DND-41 (cell line): ENCODE measurements around the gene CKAP4.

Experiments used
- ATAC-seq: fragments of 200-7000 bp; cut with Tn5 transposase; 3 replicates; pipeline ENCODE4 v1.9.1; 2021; ENCODE audit warnings: low read depth; ENCODE audit not compliant: insufficient read depth
- DNase-seq: peaks from one replicate; pipeline ENCODE4 v3.0.0-alpha.2; 2020
- H2AFZ ChIP-seq: 2 replicates; pipeline ENCODE4 v1.6.0; 2012; ENCODE audit warnings: low read depth, low read length
- H3K27ac ChIP-seq: 2 replicates; pipeline ENCODE4 v1.5.1; 2012; ENCODE audit warnings: low read length, inconsistent platforms
- H3K27me3 ChIP-seq: fragments of 200-600 bp; sonication (generic); 2 replicates; pipeline ENCODE4 v1.6.0; 2012; ENCODE audit warnings: low read length, mild to moderate bottlenecking, inconsistent platforms; ENCODE audit not compliant: insufficient read depth, poor library complexity
- H3K36me3 ChIP-seq: 2 replicates; pipeline ENCODE4 v1.5.1; 2012; ENCODE audit warnings: low read length, inconsistent platforms; ENCODE audit not compliant: insufficient read depth
- H3K4me1 ChIP-seq: 2 replicates; pipeline ENCODE4 v1.5.1; 2012; ENCODE audit warnings: mild to moderate bottlenecking, low read length; ENCODE audit not compliant: insufficient read depth
- H3K4me2 ChIP-seq: 2 replicates; pipeline ENCODE4 v1.6.0; 2012; ENCODE audit warnings: mild to moderate bottlenecking, moderate library complexity, low read length, inconsistent platforms; ENCODE audit not compliant: insufficient read depth
- H3K4me3 ChIP-seq, 2 experiments: fragments of 200-600 bp in 1 of 2; shearing (Covaris generic) in 1 of 2; 2 replicates each; pipeline ENCODE4 v1.5.1; 2012 to 2016; ENCODE audit warnings: inconsistent platforms in 2 of 2, low read length in 2 of 2, mild to moderate bottlenecking in 2 of 2, low read depth in 1 of 2, moderate library complexity in 1 of 2
- H3K79me2 ChIP-seq: 2 replicates; pipeline ENCODE4 v1.6.0; 2012; ENCODE audit warnings: low read length, inconsistent platforms; ENCODE audit not compliant: insufficient read depth
- H3K9ac ChIP-seq: 2 replicates; pipeline ENCODE4 v1.6.0; 2012; ENCODE audit warnings: low read depth, mild to moderate bottlenecking, inconsistent platforms, low read length, moderate library complexity
- H3K9me3 ChIP-seq: 2 replicates; pipeline ENCODE4 v1.5.1; 2012; ENCODE audit warnings: low read length, moderate library complexity, mild to moderate bottlenecking, inconsistent platforms; ENCODE audit not compliant: insufficient read depth, severe bottlenecking
- H4K20me1 ChIP-seq: 2 replicates; pipeline ENCODE4 v1.6.0; 2012; ENCODE audit warnings: low read length; ENCODE audit not compliant: insufficient read depth
- EZH2 ChIP-seq: IDR thresholded peaks from 3 replicates; pipeline ENCODE4 v1.6.1; 2012; ENCODE audit warnings: borderline replicate concordance, low read depth, mild to moderate bottlenecking, moderate library complexity, low read length, inconsistent platforms; ENCODE audit not compliant: severe bottlenecking
- TF ChIP-seq, protein P1 (sequence below): IDR thresholded peaks from 2 replicates; pipeline ENCODE4 v1.5.1; 2012; ENCODE audit warnings: borderline replicate concordance, low read length, moderate library complexity, mild to moderate bottlenecking; ENCODE audit not compliant: poor library complexity, severe bottlenecking; ENCODE audit errors: extremely low read depth

Gene CKAP4

DNA sequence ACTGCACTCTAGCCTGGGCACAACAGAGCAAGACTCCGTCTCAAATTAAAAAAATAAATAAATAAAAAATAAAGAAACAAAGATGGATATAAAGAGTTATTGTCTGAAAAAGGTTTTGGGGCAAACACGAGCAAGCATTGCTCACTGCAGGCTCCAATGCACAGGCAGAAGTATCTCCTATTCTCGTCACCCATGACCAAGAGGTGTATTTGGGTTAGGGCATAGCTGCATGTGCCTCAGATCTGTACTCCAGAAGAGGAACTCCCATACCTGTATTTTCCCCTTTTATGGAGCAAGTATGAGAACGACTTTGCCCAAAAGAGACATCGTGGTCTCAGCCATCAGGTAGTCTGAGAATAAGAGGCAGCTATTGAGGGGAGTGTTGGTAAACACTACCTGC, 44.5 kb upstream of the CKAP4 start:
- no peaks in the 10 kb centered on the region for H4K20me1 ChIP-seq
- no peak overlapping the region for H3K27ac ChIP-seq
- no peak overlapping the region for H3K4me3 ChIP-seq
- H3K4me2 ChIP-seq, result no peak overlapping the region
- no peaks in the 10 kb centered on the region for H3K4me1 ChIP-seq
- peaks cover 12% of the 10 kb centered on the region for H3K27me3 ChIP-seq
- no peak for TF ChIP-seq EZH2
- no peak for DNase-seq
- H2AFZ ChIP-seq, result no peak overlapping the region
- no peaks in the 10 kb centered on the region for H3K36me3 ChIP-seq
- no peak overlapping the region for H3K9ac ChIP-seq
- H3K9me3 ChIP-seq, result no peaks in the 10 kb centered on the region
- H3K79me2 ChIP-seq, result no peaks in the 10 kb centered on the region
- no peak for ATAC-seq

DNA sequence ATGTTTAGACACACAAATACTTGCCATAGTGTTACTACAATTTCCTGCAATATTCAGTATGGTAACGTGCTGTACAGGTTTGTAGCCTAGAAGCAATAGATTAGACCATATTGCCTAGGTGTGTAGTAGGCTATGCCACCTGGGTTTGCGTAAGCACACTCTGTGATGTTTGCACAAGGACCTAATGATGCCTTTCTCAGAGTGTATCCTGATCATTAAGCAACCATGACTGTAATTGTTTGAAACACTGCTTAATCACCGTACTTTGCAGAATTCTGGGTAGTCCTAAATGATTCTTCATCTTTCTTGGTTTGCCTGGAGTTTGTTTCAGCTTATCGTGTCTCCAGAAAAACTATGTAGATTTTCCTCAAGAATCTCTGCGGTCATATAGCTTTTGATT, 43.5 kb upstream of the CKAP4 start:
- no peaks in the 10 kb centered on the region for H3K9me3 ChIP-seq
- H3K36me3 ChIP-seq, result no peaks in the 10 kb centered on the region
- H2AFZ ChIP-seq, result no peak overlapping the region
- H3K79me2 ChIP-seq, result no peaks in the 10 kb centered on the region
- no peak for DNase-seq
- H3K9ac ChIP-seq, result no peak overlapping the region
- H3K4me1 ChIP-seq, result no peaks in the 10 kb centered on the region
- H3K27ac ChIP-seq, result no peak overlapping the region
- H3K4me3 ChIP-seq, result no peak overlapping the region
- no peak overlapping the region for H3K4me2 ChIP-seq
- TF ChIP-seq, protein P1, sequence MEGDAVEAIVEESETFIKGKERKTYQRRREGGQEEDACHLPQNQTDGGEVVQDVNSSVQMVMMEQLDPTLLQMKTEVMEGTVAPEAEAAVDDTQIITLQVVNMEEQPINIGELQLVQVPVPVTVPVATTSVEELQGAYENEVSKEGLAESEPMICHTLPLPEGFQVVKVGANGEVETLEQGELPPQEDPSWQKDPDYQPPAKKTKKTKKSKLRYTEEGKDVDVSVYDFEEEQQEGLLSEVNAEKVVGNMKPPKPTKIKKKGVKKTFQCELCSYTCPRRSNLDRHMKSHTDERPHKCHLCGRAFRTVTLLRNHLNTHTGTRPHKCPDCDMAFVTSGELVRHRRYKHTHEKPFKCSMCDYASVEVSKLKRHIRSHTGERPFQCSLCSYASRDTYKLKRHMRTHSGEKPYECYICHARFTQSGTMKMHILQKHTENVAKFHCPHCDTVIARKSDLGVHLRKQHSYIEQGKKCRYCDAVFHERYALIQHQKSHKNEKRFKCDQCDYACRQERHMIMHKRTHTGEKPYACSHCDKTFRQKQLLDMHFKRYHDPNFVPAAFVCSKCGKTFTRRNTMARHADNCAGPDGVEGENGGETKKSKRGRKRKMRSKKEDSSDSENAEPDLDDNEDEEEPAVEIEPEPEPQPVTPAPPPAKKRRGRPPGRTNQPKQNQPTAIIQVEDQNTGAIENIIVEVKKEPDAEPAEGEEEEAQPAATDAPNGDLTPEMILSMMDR, result no peak
- ATAC-seq, result no peak
- H3K27me3 ChIP-seq, result peaks cover 12% of the 10 kb centered on the region
- H4K20me1 ChIP-seq, result no peaks in the 10 kb centered on the region

DNA sequence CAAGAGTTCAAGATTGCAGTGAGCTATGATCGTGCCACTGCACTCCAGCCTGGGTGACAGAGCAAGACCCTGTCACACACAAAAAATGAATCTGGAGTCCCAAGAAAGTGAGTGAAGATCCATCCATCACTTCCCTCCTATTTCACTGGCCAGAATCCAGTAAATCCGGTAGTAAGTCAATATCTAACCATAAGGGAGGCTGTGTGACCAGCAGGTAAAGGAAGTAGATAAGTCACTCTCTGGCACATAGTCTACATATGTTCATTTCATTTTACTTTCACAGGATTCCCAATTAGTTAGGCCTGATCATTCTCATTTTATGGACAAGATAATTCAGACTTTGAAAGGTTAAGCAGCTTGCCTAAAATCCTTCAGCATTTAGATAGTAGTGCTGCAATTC, 42.8 kb upstream of the CKAP4 start:
- no peak overlapping the region for H3K4me2 ChIP-seq
- H3K9me3 ChIP-seq, result no peaks in the 10 kb centered on the region
- no peaks in the 10 kb centered on the region for H3K36me3 ChIP-seq
- TF ChIP-seq, protein P1, result no peak
- no peak for TF ChIP-seq EZH2
- no peak overlapping the region for H3K9ac ChIP-seq
- H2AFZ ChIP-seq, result no peak overlapping the region
- no peak overlapping the region for H3K27ac ChIP-seq
- H4K20me1 ChIP-seq, result no peaks in the 10 kb centered on the region
- ATAC-seq (no peak), DNase-seq (no peak)
- no peaks in the 10 kb centered on the region for H3K79me2 ChIP-seq
- no peak overlapping the region for H3K4me3 ChIP-seq
- no peaks in the 10 kb centered on the region for H3K4me1 ChIP-seq
- peaks cover 14% of the 10 kb centered on the region for H3K27me3 ChIP-seq

DNA sequence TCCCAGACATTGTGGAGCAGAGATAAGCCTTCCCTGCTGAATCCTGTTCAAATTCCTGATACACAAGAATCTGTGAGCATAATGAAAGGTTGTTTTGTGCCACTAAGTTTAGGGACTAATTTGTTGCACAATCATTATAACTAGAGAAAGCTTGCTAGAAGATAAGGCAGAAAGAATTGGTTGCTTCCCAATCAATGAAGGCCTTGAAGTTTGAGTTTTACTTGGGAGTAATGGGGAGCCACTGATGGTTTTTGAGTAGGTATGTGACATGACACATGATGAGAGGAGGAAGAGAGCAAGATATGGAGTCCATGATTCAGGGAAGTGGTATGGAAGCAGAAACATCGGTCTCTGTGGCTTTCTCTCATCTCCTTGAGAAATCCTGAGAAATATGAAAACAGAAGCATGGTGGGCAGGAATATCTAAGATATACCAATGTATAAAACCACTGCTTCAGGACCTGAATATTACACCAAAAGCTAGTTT, 41.4 kb upstream of the CKAP4 start:
- ATAC-seq, result no peak
- Histone ChIP-seq H3K4me2 (no peak overlapping the region), H3K4me3 (no peak overlapping the region)

More for the DNA sequence above, 41.4 kb upstream of the CKAP4 start:
- H4K20me1 ChIP-seq, result no peaks in the 10 kb centered on the region
- no peak overlapping the region for H2AFZ ChIP-seq
- H3K9ac ChIP-seq, result no peak overlapping the region
- H3K36me3 ChIP-seq, result no peaks in the 10 kb centered on the region
- H3K9me3 ChIP-seq, result no peaks in the 10 kb centered on the region
- H3K27ac ChIP-seq, result no peak overlapping the region
- H3K27me3 ChIP-seq, result peaks cover 15% of the 10 kb centered on the region
- no peak for TF ChIP-seq EZH2
- TF ChIP-seq, protein P1, result no peak
- no peak for DNase-seq
- no peaks in the 10 kb centered on the region for H3K4me1 ChIP-seq
- H3K79me2 ChIP-seq, result no peaks in the 10 kb centered on the region
